NCI-H524 (cell line): Measurements from ENCODE around the gene EIF2A.

ENCODE experiments used
- DNase-seq, 2 experiments: peaks; one replicate each; lab custom pipeline; 2025; lab: John Stamatoyannopoulos, UW

The EIF2A gene

DNA sequence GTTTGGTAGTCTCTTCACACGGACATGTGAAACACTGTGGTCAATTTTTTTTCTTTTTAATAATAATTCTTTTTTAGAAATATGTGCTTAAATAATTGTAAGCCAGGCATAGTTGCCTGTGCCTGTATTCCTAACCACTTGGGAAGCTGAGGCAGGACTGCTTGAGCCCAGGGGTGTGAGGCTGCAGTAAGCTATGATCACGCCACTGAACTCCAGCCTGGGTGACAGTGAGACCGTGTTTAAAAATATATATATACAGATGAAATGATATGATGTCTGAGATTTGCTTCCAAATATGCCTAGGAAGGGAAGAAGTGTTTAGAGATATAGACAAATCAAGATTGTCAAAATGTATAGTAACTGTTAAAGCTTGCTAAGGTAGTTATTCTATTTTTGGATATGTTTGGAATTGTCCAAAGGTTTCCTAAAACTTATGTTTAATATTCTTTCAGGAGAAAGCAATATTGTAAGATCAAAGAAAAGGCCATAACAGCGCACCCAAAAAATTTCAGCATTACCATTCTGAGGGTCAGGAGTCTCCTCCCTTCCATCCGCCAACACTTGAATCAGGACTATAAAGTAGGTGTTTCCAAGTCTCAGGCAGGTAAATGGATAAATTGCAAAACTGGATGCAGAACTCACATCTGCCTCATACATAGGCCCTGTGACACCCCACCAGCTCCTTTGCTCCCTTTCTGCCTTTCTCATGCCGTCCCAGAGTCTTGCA is 56.0 kb downstream of the EIF2A start:
- no peak for DNase-seq

DNA sequence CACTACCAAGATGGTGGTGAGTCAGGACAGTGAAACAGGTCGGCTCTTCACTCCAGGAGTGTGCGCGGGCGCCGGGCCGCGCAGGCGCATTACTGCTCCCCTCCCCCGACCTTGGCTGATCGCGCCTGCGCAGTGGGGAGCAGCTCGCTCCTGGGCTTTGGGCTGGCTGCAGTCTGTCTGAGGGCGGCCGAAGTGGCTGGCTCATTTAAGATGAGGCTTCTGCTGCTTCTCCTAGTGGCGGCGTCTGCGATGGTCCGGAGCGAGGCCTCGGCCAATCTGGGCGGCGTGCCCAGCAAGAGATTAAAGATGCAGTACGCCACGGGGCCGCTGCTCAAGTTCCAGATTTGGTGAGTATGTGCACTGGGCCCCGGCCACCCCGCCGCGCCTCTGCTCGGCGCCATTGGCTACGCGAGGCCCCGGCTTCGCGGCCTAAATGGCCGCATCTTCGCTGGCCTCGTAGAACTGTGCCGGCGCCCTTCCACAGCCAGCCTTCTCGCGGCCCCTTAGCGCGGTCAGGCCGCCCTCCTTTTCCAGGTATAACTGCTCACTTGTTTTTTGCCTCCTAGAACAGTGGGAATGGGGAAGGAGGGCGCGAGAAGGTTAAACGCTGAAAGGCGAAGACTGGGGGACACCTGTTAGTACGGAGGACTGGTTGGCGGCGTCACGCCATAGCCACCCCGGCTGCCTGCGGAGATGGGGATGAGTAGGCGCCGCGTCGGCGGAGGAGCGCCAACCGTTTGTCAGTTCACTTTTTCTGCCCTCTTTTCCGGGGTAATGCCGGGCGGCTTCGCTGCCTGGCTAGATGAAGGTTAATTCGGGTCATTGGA is 56.8 kb downstream of the EIF2A start, which contains the start of gene SELENOT:
Gene SELENOT (plus strand): TSS at position 169 of the 827 bp plus-strand sequence. CDS start 42 bp downstream, at position 211.
- peak; percentile 95 to 98 for DNase-seq

DNA sequence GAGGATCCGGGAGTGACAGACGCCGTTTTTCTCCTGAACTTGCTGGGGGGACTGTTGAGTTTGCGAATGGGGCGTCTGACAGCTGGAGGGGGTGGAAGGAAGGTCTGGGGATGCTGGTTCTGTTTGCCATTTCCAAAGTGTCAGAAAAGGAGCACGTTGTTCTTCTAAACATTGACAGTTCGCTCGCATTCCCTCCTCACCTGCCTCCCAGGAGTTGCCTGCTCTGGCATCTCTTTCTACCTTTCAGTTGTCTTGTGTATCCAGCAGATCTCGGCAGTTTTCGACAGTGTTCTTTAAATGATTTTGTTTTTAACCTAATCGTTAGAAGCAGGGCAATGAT is 57.4 kb downstream of the EIF2A start:
- peak in 1 of 2 experiments; percentile 62 for DNase-seq

DNA sequence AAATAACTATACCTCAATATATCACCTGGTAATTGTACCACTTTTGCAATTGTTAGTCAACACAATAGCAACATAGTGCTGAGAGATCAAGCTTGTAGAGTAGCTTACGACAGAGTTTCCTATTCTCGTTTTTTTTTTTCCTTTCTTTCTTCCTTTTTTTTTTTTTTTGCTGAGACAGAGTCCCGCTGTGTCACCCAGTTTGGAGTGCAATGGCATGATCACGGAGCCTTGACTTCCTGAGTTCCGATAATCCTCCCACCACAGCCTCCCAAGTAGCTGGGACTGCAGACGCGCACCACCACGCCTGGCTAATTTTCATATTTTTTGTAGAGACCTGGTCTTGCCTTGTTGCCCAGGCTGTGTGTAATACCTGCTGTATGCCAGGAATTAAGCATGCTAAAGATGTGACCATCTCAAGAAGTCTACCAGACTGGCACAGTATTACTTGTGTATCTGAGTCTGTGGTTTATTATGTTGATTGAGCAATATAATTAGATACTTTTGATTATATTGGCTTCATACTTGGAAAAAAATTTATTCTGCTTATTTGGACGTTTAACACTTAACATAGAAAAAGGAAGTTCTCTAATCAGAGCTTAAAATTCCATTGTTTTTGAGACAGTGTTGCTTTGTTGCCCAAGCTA is 59.5 kb downstream of the EIF2A start:
- DNase-seq = no peak

DNA sequence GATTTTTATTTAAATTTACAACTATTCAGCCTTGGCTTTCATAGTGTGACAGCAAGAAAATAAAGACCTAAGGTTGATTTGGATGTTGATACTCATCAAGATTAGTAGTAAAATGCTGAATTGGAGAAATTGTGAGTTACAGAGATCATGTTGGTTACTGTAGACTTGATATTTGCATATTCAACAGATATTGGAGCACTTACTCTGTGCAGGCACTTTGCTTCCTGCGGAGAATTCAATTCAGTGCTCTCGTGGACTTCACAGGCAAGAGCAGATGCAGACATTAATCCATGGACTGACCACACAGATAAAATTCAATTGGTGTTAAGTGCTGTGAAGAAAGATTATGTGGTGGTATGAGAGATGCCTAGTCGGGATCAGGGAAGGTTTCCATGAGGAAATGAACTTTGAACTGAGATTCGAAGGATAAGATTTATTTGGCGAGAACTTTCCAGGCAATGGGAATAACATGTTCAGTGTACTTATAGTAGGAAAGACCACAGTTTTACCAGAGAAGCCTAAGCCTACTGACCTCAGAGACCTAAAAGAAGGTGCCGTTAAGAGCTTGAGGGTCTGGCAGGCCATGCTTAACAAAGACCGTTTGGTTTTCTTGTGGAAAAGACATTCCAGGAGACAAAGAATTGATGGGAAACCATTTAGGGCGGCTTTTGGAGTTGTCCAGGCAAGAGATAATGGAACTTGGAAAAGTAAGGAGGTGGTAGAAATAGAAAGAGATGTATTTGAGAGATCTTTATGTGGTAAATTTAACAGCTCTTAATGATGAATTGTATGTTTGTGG is 60.9 kb downstream of the EIF2A start:
- no peak for DNase-seq

DNA sequence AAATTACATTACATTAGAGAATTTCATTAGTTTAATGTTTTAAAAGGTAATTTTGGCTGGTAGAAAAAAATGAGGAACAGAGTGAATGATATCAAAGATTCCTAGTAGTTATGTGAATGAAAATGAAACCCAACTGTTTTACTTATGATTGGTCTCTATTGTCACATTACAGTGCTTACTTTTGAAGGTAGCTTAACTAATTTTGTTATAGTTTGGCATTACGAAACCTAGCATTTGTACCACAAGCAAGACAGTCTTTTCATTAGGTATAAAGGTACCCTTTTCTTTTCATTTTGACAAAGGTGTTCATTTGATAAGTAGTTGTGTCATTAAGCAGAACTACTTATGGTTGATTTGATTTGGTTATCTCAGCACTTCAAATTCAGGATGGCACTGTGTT is 63.4 kb downstream of the EIF2A start:
- no peak for DNase-seq

DNA sequence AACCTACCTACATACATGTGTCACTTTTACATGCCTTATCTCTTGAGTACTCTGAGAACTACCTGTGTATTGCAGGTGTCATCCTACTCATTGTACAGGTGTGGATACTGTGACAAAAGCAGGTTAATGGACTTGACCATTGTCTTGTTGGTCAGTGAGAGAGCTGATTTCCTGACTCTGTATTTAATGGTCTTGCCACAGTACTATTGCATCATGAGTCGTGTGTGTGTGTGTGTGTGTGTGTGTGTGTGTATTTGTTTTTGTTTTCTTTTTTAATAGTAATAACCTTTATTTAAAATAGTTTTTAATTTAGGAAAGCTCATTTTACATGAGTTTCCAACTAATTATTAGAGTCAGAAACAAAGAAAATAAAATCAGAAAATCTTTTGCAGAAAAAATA is 64.2 kb downstream of the EIF2A start:
- no peak for DNase-seq

DNA sequence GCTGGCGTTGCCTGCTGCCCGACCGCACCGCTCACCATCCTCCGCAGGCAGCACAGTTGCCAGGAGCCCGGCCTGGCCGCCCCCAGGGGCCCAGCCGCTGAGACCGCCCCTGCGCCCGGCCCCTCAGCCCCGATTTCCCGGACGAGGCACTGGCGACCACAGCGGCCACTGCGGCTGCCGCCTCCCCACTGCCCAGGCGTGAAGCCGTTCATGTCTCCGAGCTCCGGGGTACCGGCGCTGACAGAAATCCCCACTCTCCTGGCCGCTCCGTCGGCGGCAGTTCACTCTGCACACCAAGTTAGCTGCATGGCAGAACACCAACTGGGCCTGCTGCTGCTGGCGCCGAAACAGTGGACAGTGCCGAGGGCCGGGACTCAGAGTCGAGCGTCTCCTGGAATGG is 65.1 kb downstream of the EIF2A start:
- DNase-seq = no peak

DNA sequence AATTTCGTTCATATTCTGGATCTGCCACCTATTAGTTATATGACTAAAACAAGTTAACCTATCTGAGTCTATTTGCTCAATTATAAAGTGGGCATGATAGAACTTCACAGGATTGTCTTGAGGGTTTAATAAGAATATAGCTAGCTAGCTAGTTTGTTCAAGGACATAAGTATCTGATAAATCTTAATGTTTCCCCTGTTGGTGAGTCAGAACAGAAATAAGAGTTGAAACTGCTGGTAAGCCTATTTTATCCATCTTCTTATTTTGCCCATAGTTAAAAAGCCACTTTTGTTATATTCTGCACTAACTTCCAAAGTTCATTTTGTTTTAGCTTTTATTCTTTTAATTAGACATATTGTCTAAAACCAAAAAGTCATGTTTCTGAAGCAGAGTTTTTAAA is 65.9 kb downstream of the EIF2A start:
- DNase-seq = no peak

DNA sequence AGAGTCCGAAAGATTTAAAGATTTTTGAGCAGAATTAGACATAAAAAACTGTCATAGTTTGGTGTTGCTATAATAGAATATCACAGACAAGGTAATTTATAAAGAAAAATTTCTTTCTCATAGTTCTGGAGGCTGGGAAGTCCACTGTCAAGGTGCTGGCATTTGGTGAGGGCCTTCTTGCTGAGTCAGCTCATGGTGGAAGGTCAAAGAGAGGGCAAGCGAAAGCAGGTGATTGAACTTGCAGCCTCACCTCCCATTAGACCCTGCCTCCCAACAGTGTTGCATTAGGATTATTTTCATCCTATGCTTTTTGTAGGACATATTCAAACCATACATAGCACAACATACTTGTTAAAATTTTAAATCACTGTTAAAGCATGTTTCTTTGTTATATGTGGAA is 66.4 kb downstream of the EIF2A start:
- DNase-seq = no peak

DNA sequence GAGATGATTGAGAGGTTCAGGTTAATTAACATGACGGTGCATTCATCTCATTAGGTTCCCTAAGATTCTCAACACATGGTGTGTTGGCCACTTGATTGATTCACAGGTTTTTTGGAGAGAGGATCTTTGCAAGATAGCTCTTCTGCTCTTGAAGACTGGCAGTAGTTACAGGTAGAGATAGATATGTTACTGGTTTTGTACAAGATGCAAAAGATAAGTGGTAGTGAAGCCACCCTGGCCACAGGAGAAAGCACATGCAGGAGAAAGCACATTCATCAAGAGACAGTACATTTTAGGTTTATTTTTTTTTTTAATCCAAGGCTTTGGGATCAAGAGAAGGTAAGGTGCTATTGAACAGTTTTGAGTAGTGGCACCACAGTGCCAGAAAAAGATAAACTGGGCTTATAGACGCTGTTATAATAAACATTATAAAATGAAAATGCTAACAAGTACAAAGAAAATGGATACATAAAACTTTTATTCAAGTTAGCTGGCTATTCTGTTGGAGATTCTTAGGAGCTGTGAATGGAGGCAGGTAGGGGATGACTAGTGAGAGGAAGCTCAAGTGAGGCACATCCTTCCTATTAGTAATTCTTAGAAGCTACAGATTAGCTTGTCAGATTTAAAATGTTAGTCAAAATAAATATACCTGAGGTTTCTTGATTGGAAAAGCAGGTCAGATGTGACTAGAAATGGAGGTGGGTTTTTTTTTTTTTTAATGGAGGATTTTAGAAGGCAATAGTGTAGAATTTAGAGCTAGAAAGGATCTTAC is 67.3 kb downstream of the EIF2A start:
- no peak for DNase-seq

DNA sequence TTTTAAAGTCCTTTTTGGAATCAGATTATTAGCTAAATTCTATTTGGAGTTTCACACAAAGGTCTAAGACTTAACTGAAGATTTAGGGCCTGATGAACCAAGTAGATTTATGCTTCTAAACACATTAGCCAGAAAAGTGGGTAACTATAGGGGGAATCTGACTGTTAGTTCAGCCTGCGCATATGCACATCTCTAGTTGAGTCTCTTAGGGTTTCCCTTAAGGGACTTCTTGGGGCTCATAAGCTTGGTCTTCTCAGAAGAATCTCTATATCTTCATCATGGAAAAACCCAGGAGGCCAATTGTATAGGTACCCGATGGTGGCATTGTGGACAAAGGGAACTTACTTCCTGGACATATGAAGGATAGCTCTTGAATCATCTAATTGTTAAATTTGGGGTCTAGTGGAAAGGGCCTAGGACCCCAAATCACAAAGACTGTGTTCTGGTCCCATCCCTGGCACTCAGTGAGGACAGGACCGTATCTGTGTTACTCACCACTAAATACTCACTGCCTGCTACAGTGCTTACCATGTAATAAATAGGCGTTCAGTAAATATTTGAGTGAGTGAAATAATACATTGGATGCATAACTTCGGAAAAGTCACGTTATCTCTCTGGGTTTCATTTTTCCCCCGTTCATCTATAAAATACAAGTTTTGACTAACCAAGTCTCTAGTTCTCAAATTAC is 73.6 kb downstream of the EIF2A start:
- DNase-seq = no peak

DNA sequence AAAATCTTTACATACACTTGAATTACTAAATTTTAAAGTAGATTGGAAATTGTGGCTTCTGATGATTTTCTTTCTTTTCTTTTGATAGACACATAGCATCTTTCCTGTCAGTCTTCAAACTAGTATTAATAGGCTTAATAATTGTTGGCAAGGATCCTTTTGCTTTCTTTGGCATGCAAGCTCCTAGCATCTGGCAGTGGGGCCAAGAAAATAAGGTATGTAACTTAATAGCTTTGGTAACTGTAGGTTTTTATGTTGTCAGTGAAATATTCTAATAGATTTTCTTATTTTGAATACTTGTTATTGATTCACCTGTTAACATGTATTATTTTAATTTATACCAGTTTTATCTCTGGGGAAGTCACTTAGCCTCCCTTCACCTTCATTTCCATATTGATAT is 76.4 kb downstream of the EIF2A start:
- DNase-seq = peak in 1 of 2 experiments; percentile 50

DNA sequence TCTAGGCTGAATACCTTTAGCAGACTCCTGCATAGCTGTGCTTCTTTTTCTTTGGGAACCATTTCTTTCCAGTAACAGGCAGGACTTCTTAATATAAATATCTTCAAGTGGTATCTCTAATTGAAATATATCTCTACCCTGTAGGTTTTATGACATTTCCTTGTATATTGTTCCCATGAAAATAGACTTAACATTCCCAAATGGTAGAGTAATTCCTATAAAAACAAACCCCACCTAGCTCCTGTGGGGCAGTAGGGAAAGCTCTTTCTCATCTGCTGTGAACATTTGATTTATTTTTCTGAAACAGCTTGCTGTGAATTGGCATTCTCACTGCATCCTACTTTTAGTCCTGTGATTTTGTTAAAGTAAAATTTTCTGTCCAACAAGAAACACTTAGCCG is 77.4 kb downstream of the EIF2A start:
- DNase-seq = no peak

DNA sequence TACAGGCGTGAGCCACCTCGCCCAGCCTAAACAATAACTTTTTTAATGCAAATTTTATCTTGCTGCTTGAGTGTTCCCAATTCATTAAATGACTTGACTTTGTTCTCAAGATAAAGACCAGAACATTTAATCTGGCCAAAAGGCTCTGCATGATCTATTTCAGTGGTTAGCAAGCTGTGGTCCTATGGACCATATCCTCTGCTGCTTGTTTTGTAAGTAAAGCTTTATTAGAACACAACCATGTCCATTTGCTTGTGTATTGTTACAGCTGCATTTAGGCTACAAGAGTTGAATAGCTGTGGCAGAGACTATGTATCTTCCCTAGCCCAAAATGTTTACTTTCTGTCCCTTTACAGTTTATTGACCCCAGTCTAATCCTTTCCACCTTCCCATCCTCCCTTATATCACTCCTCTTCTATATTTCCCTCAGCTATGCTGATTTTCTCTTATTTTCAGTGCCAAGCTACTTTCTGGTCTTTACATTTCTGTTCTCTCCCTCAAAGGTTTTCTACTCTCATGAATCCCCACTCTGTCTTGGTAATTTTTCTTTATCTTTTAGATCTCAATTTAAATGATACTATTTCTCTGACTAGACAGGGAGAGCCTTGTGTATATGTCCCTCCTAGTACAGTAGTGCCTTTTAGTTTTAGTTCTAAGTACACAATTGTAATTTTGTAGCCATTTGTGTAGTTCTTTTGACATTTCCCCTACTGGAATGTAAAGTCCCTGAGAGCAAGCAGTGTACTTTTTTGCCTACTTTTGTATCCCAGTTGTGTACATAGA is 79.8 kb downstream of the EIF2A start:
- DNase-seq = no peak

DNA sequence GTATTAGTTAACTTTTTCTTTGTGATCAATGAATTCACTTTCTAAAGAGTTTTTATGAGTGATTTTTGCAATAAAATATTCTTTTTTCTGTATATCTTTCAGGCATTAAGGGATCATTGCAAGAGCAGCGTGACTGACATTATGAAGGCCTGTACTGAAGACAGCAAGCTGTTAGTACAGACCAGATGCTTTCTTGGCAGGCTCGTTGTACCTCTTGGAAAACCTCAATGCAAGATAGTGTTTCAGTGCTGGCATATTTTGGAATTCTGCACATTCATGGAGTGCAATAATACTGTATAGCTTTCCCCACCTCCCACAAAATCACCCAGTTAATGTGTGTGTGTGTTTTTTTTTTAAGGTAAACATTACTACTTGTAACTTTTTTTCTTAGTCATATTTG is 81.0 kb downstream of the EIF2A start:
- DNase-seq = peak in 1 of 2 experiments; percentile 9

DNA sequence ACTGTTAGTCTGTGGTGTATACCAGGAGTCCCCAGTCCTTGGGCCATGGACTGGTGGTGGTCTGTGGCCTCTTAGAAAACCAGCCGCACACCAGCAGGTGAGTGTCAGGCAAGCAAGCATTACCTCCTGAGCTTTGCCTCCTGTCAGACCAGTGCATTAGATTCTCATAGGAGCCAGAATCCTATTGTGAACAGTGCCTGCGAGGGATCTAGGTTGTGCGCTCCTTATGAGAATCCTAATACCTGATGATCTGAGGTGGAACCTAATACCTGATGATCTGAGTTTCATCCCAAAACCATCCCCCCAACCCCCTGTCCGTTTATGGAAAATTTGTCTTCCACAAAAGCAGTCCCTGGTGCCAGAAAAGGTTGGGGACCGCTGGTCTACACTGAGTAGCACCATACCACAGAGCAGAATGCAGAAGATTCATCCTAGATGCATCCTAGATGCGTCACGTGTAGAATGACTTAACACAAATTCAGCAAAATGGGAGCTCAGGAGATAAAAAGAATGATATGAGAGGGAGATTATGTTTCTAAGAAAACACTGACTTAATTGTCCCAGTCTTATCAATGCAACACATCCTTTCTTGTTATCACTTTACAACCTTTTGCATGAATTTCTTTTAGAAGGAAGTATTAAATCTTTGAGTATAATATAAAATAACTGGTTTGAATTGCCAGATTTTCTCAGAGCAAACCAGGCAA is 85.1 kb downstream of the EIF2A start:
- DNase-seq = no peak

DNA sequence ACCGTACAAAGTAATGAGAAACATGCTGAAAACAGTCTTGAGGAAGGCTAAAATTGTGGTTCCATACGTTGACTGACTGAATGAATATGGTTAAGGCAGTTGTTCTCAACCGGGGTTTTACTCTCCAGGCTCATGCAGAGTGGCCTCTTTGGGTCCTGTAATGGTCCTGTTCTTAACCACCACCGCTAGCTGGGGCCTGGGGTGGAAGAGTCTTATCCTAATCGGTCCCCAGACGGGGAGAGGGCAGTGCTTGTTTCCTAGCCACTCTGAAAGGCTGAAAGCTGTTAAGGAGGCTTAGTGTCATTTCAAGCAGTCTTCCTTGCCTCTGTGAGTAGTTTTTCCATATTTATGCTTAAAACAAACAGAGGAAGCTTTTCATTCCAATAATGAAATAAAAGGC is 88.5 kb downstream of the EIF2A start:
- DNase-seq = peak; percentile 20 to 61

DNA sequence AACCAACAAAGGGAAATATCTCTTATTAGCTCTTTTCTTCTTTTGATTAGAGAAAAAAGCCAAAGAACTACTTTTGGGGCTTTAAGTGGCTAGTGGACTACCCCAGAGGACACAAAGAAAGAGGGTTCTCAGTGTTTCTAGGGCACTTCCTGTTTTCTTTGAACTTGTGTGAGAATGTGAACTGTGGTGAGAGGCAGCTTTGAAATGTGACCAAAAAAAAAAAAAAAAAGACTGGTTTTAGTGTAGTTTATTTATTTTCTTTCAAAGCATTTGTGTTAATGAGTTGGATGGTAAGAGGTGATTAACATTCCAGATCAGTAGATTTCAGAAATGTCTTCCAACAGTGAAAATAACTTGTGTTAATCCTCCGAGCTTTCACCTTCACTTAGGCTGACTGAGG is 88.9 kb downstream of the EIF2A start:
- no peak for DNase-seq
